Uterus (tissue), 2 donors: ENCODE results near the gene TSPAN17.

Experiments used
- CTCF ChIP-seq, 4 experiments: fragments of 200-600 bp in 2 of 4; fragments of 450-650 bp in 2 of 4; sonication (generic) in 2 of 4; IDR thresholded peaks; one replicate each; pipeline ENCODE4 v1.5.1; 2016 to 2019; ENCODE audit warnings: antibody characterized with exemption in 4 of 4, mild to moderate bottlenecking in 2 of 4, moderate library complexity in 1 of 4
- POLR2A ChIP-seq, 2 donors: fragments of 450-650 bp; IDR thresholded peaks; one replicate each; pipeline ENCODE4 v1.6.1; 2016; ENCODE audit warnings: antibody characterized with exemption in 2 of 2, mild to moderate bottlenecking in 1 of 2, moderate library complexity in 1 of 2

DNA sequence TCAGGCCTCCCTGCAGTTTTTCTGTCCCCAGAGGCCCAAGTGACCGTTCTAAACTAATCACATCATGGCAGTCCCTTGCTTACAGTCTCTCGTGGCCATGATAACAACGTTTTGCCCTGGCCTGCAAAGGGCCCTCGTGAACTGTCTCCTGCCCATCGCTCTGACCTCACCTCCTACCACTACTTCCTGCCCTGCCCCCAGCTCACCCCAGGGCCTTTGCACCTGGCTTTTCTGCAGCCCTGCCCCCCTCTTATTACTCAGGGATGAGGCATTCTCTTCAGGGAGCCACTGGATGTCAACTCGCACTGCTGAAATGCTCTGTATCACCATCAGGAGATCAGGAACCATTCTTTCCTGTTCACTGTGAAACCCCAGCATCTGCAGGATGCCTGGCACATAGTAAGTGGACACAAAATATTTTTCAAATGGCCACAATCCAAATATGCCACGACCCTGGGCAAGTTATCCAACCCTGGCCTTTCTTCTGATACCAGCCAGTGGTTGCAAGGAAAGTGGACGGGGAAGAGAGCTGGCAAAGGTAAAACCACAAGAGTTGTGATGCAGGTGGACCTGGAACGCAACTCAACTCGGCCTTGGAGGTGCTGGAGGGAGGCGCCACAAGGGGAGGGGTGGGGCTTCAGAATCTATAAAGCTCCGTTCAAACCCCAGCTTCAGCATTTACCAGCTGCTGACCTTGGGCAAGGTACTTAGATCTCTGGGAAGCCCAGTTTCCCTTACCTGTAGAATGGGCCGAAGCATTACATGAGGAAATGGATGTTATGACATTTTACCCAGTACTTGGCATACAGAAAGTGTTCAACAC is 18.7 kb upstream of the TSPAN17 start:
- TF ChIP-seq CTCF (IDR thresholded peaks at IDR 0.05) (no peak), POLR2A (IDR thresholded peaks at IDR 0.05) (no peak)
